Stomach (tissue), 9 donors: ENCODE measurements around the gene ITGB4. TPM values are rescaled to one million over a fixed set of nuclear protein-coding genes. Genes with fewer than 3 reads are reported as not detected.
A peak's percentile ranks its signal among the peaks of the same experiment; 100 is the strongest.

Experiments used
- DNase-seq, 2 donors: peaks; one replicate each; pipeline versions ENCODE4 v3.0.0 to v3.0.0-alpha.2; 2013 to 2019
- H3K27ac ChIP-seq, 5 donors: fragments of 200-600 bp in 4 of 5; sonication (generic) in 4 of 5; one replicate each; pipeline ENCODE4 v1.5.1; 2013 to 2019; ENCODE audit warnings: mild to moderate bottlenecking in 1 of 5, moderate library complexity in 1 of 5
- H3K27me3 ChIP-seq, 3 donors: fragments of 200-600 bp; sonication (generic); one replicate each; pipeline ENCODE4 v1.5.1; 2017 to 2019; ENCODE audit warnings: mixed run types in 1 of 3
- H3K36me3 ChIP-seq, 4 donors: fragments of 200-600 bp; sonication (generic); 1 replicate in 3 of 4; 2 replicates in 1 of 4; pipeline ENCODE4 v1.5.1; 2016 to 2019
- H3K4me1 ChIP-seq, 4 donors: fragments of 200-600 bp; sonication (generic); one replicate each; pipeline ENCODE4 v1.5.1; 2016 to 2019
- H3K4me3 ChIP-seq, 4 donors: fragments of 200-600 bp; sonication (generic) in 3 of 4; one replicate each; pipeline ENCODE4 v1.5.1; 2016 to 2019; ENCODE audit warnings: mild to moderate bottlenecking in 1 of 4
- H3K9me3 ChIP-seq, 4 donors: fragments of 200-600 bp; sonication (generic); one replicate each; pipeline ENCODE4 v1.5.1; 2016 to 2019
- CTCF ChIP-seq, 7 experiments: fragments of 450-650 bp in 4 of 7; fragments of 200-600 bp in 3 of 7; sonication (generic) in 3 of 7; IDR thresholded peaks; one replicate each; pipeline ENCODE4 v1.5.1; 2016 to 2019; ENCODE audit warnings: antibody characterized with exemption in 7 of 7, control low read depth in 2 of 7, mild to moderate bottlenecking in 1 of 7
- EP300 ChIP-seq: sonication (generic); formaldehyde crosslinking; IDR thresholded peaks from one replicate; pipeline ENCODE4 v1.6.1; 2017; ENCODE audit warnings: antibody characterized with exemption
- POLR2A ChIP-seq, 4 donors: fragments of 450-650 bp; IDR thresholded peaks; one replicate each; pipeline ENCODE4 v1.6.1; 2016; ENCODE audit warnings: antibody characterized with exemption in 4 of 4, control low read depth in 2 of 4, mild to moderate bottlenecking in 1 of 4, moderate library complexity in 1 of 4
- POLR2AphosphoS5 ChIP-seq, 3 donors: sonication (generic); formaldehyde crosslinking; IDR thresholded peaks; one replicate each; pipeline ENCODE4 v1.6.1; 2016; ENCODE audit warnings: antibody characterized with exemption in 3 of 3
- WGBS, 5 donors: extraction: QIAGEN DNeasy Blood & Tissue Kit in 3 of 5; methylation state at CpG; one replicate each; pipeline versions ENCODE4 v1.1.5 to v1.1.7; 2013 to 2018; 5-methylcytosine and 5-hydroxymethylcytosine counted together
- intact Hi-C: fragments of 100-400 bp; cut with DNase I; formaldehyde crosslinking; loops from one replicate; pipeline ENCODE4 v1.15.1; 2023; ENCODE audit warnings: low total_unique reads
- polyA plus RNA-seq, 3 donors: library from polyadenylated mRNA; stranded (reverse); fragments of 200-250 nt; gene quantifications; one replicate each; pipeline ENCODE4 v1.2.3, GENCODE V29; 2013
- total RNA-seq, 5 donors: library from RNA; depleted of rRNA; stranded (reverse); fragments of >200 nt; gene quantifications; one replicate each; pipeline versions ENCODE4 v1.1.0 to v1.2.3, GENCODE V29; 2014 to 2016
- donor health status: healthy with polysubstance abuse.
- donor health status: Bipolar disorder and iron deficiency.
- donor health status: healthy.

Gene ITGB4
- total and polyA plus RNA-seq, 8 donors, result 33.6 to 137 (median 92.6) TPM

- Histone ChIP-seq H3K36me3 (peaks cover 17 to 96% (median 74%) of the 10 kb centered on the region in 4 donors), H3K4me1 (peaks cover 0 to 15% (median 3%) of the 10 kb centered on the region in 4 donors), H3K27ac (peak overlapping the region in 1 of 5 donors; percentile 60), H3K27me3 (peaks cover 0 to 6% (median 0%) of the 10 kb centered on the region in 3 donors), H3K9me3 (no peaks in the 10 kb centered on the region), H3K4me3 (no peak overlapping the region)
- DNase-seq, result no peak
- TF ChIP-seq POLR2AphosphoS5 (IDR thresholded peaks at IDR 0.05) (no peak), POLR2A (IDR thresholded peaks at IDR 0.05) (no peak), CTCF (IDR thresholded peaks at IDR 0.05) (no peak), EP300 (no peak)
- 62 to 88% (median 88%) methylated on average over 4 to 20 of the region's 20 CpGs for WGBS, 5 donors
- intact Hi-C loops, result no loop called here
Observed at GRCh38 chr17:75737133-75737962, 16.1 kb downstream of the ITGB4 start.

GRCh38 chr17:75738218-75738802, 17.1 kb downstream of the ITGB4 start:
- TF ChIP-seq POLR2A (IDR thresholded peaks at IDR 0.05), result no peak
- no peak for TF ChIP-seq EP300
- no peak for TF ChIP-seq CTCF (IDR thresholded peaks at IDR 0.05)
- no peak for TF ChIP-seq POLR2AphosphoS5 (IDR thresholded peaks at IDR 0.05)
- DNase-seq, result no peak
- Histone ChIP-seq H3K9me3 (no peaks in the 10 kb centered on the region), H3K4me1 (peaks cover 0 to 15% (median 3%) of the 10 kb centered on the region in 4 donors), H3K36me3 (peaks cover 19 to 96% (median 80%) of the 10 kb centered on the region in 4 donors), H3K27ac (peak overlapping the region in 1 of 5 donors; percentile 60), H3K27me3 (peaks cover 0 to 6% (median 0%) of the 10 kb centered on the region in 3 donors), H3K4me3 (no peak overlapping the region)
- intact Hi-C loops, result no loop called here
- WGBS, 5 donors, result 68 to 78% (median 72%) methylated on average over 14 of the region's 14 CpGs

- Histone ChIP-seq H3K36me3 (peaks cover 19 to 97% (median 82%) of the 10 kb centered on the region in 4 donors), H3K27ac (no peak overlapping the region), H3K4me1 (peaks cover 0 to 15% (median 3%) of the 10 kb centered on the region in 4 donors), H3K27me3 (peaks cover 0 to 6% (median 0%) of the 10 kb centered on the region in 3 donors), H3K4me3 (no peak overlapping the region), H3K9me3 (no peaks in the 10 kb centered on the region)
- no peak for DNase-seq
- no peak for TF ChIP-seq CTCF (IDR thresholded peaks at IDR 0.05)
- TF ChIP-seq POLR2AphosphoS5 (IDR thresholded peaks at IDR 0.05), result no peak
- no peak for TF ChIP-seq POLR2A (IDR thresholded peaks at IDR 0.05)
- no peak for TF ChIP-seq EP300
- WGBS, 5 donors, result 85 to 99% (median 95%) methylated on average over 7 of the region's 7 CpGs
- intact Hi-C loops, result no loop called here
Observed at GRCh38 chr17:75739174-75739573, 17.9 kb downstream of the ITGB4 start.

GRCh38 chr17:75739801-75740200, 18.5 kb downstream of the ITGB4 start:
- no peak for TF ChIP-seq POLR2AphosphoS5 (IDR thresholded peaks at IDR 0.05)
- TF ChIP-seq CTCF (IDR thresholded peaks at IDR 0.05), result no peak
- no peak for TF ChIP-seq EP300
- no peak for TF ChIP-seq POLR2A (IDR thresholded peaks at IDR 0.05)
- intact Hi-C loops, result loop anchor here (5.0 kb wide), 1 partner anchor 68 kb away; no protein-coding TSS in a partner anchor
- no peak for DNase-seq
- H3K27ac ChIP-seq, result no peak overlapping the region
- WGBS, 5 donors, result 85 to 94% (median 89%) methylated on average over 13 to 14 of the region's 14 CpGs
- peaks cover 19 to 97% (median 85%) of the 10 kb centered on the region in 4 donors for H3K36me3 ChIP-seq
- H3K9me3 ChIP-seq, result no peaks in the 10 kb centered on the region
- H3K4me1 ChIP-seq, result peaks cover 0 to 10% (median under 1%) of the 10 kb centered on the region in 4 donors
- peaks cover 0 to 6% (median 0%) of the 10 kb centered on the region in 3 donors for H3K27me3 ChIP-seq
- no peak overlapping the region for H3K4me3 ChIP-seq
